Neural cell (in vitro differentiated cells): ENCODE results near the gene IL10. TPM values are rescaled to one million over a fixed set of nuclear protein-coding genes. Genes with fewer than 3 reads are reported as not detected.

Experiments used
- H2AFZ ChIP-seq: fragments of 200-600, 300-800 bp; sonication (generic), shearing (Covaris generic); 2 replicates; pipeline ENCODE4 v1.6.0; 2014; ENCODE audit warnings: low read depth, mild to moderate bottlenecking, antibody characterized with exemption, low read length, moderate library complexity
- H3F3A ChIP-seq: fragments of 200-600 bp; shearing (Covaris generic); 2 replicates; pipeline ENCODE4 v1.6.1; 2016; ENCODE audit warnings: mild to moderate bottlenecking, moderate library complexity, mixed read lengths, antibody characterized with exemption, low read length; ENCODE audit not compliant: insufficient read depth, poor library complexity, severe bottlenecking
- H3K27ac ChIP-seq: fragments of 200-600, 300-800 bp; sonication (generic), shearing (Covaris generic); 2 replicates; pipeline ENCODE4 v1.5.1; 2014; ENCODE audit warnings: mild to moderate bottlenecking, low read length, moderate library complexity
- H3K27me3 ChIP-seq: fragments of 300-800, 200-600 bp; sonication (generic), shearing (Covaris generic); 2 replicates; pipeline ENCODE4 v1.6.0; 2014; ENCODE audit warnings: mild to moderate bottlenecking, low read depth, low read length, moderate library complexity; ENCODE audit not compliant: insufficient read depth
- H3K36me3 ChIP-seq: fragments of 300-800, 200-600 bp; sonication (generic), shearing (Covaris generic); 2 replicates; pipeline ENCODE4 v1.5.1; 2014; ENCODE audit warnings: mild to moderate bottlenecking, antibody characterized with exemption, low read length, moderate library complexity; ENCODE audit not compliant: insufficient read depth
- H3K4me2 ChIP-seq: fragments of 300-800, 200-600 bp; sonication (generic), shearing (Covaris generic); 2 replicates; pipeline ENCODE4 v1.6.0; 2014; ENCODE audit warnings: mild to moderate bottlenecking, low read length
- H3K4me3 ChIP-seq: fragments of 300-800, 200-600 bp; sonication (generic), shearing (Covaris generic); 2 replicates; pipeline ENCODE4 v1.5.1; 2014; ENCODE audit warnings: mild to moderate bottlenecking, low read length, moderate library complexity
- H3K79me2 ChIP-seq: fragments of 200-600 bp; shearing (Covaris generic); replicated peaks from 2 replicates; pipeline ENCODE4 v1.6.0; 2014; ENCODE audit warnings: mild to moderate bottlenecking, low read length, moderate library complexity; ENCODE audit not compliant: insufficient read depth
- H3K9ac ChIP-seq: fragments of 300-800, 200-600 bp; sonication (generic), shearing (Covaris generic); 2 replicates; pipeline ENCODE4 v1.6.1; 2016; ENCODE audit warnings: mild to moderate bottlenecking, low read length, mixed read lengths
- H3K9me2 ChIP-seq: fragments of 200-600 bp; shearing (Covaris generic); 2 replicates; pipeline ENCODE4 v1.6.1; 2016; ENCODE audit warnings: mild to moderate bottlenecking, low read length, mixed read lengths; ENCODE audit not compliant: insufficient read depth
- H3K9me3 ChIP-seq: fragments of 200-600, 300-800 bp; sonication (generic), shearing (Covaris generic); 2 replicates; pipeline ENCODE4 v1.6.1; 2016; ENCODE audit warnings: mild to moderate bottlenecking, mixed run types, low read length, moderate library complexity, mixed read lengths
- H4K20me1 ChIP-seq: fragments of 200-600 bp; shearing (Covaris generic); 2 replicates; pipeline ENCODE4 v1.6.1; 2016; ENCODE audit warnings: mild to moderate bottlenecking, mixed run types; ENCODE audit not compliant: insufficient read depth
- EP300 ChIP-seq: fragments of 450-650 bp; conservative IDR thresholded peaks from 2 replicates; pipeline ENCODE4 v1.6.1; 2014; ENCODE audit warnings: antibody characterized with exemption, mild to moderate bottlenecking, moderate library complexity; ENCODE audit not compliant: poor library complexity, severe bottlenecking
- EZH2 ChIP-seq: fragments of 200-600, 300-800 bp; shearing (Covaris generic), sonication (generic); IDR thresholded peaks from 2 replicates; pipeline ENCODE4 v1.6.1; 2014; ENCODE audit warnings: antibody characterized with exemption, low read length, borderline replicate concordance, mild to moderate bottlenecking; ENCODE audit not compliant: insufficient read depth, poor library complexity, severe bottlenecking
- MXI1 ChIP-seq: fragments of 450-650 bp; conservative IDR thresholded peaks from 2 replicates; pipeline ENCODE4 v1.6.1; 2014; ENCODE audit warnings: antibody characterized with exemption, mild to moderate bottlenecking; ENCODE audit not compliant: poor library complexity, severe bottlenecking
- POLR2AphosphoS5 ChIP-seq: IDR thresholded peaks from 2 replicates; pipeline ENCODE4 v1.6.1; 2012
- RAD21 ChIP-seq: fragments of 450-650 bp; conservative IDR thresholded peaks from 2 replicates; pipeline ENCODE4 v1.6.1; 2014; ENCODE audit warnings: antibody characterized with exemption, mild to moderate bottlenecking, moderate library complexity
- SMC3 ChIP-seq: fragments of 450-650 bp; conservative IDR thresholded peaks from 2 replicates; pipeline ENCODE4 v1.6.1; 2014; ENCODE audit warnings: antibody characterized with exemption, mild to moderate bottlenecking, moderate library complexity; ENCODE audit not compliant: poor library complexity
- TAF1 ChIP-seq: IDR thresholded peaks from 2 replicates; pipeline ENCODE4 v1.6.1; 2012; ENCODE audit warnings: low read depth
- polyA plus RNA-seq: library from polyadenylated mRNA; depleted of rRNA; stranded (reverse); fragments of >200 nt; gene quantifications from 2 replicates; pipeline ENCODE4 v1.2.3, GENCODE V29; 2014
- TF ChIP-seq, protein P1 (sequence below): fragments of 450-650 bp; IDR thresholded peaks from 2 replicates; pipeline ENCODE4 v1.5.1; 2014; ENCODE audit warnings: antibody characterized with exemption, mild to moderate bottlenecking, moderate library complexity; ENCODE audit not compliant: poor library complexity, severe bottlenecking
- TF ChIP-seq, protein P2 (sequence below): IDR thresholded peaks from 2 replicates; pipeline ENCODE4 v1.6.1; 2012; ENCODE audit warnings: borderline replicate concordance

IL10 gene
- polyA plus RNA-seq, 1 donor from 2014 or later = not detected

- Histone ChIP-seq H3K27ac (no peak overlapping the region), H3K27me3 (no peaks in the 10 kb centered on the region), H3K9me2 (no peaks in the 10 kb centered on the region), H3K9ac (no peak overlapping the region), H3K79me2 (no peaks in the 10 kb centered on the region), H4K20me1 (no peaks in the 10 kb centered on the region), H2AFZ (no peak overlapping the region), H3K36me3 (no peaks in the 10 kb centered on the region), H3K4me2 (no peak overlapping the region), H3K4me3 (no peak overlapping the region), H3F3A (no peaks in the 10 kb centered on the region), H3K9me3 (no peaks in the 10 kb centered on the region)
- TF ChIP-seq RAD21 = no peak
- TF ChIP-seq EZH2 = no peak
These were observed 40.2 kb upstream of the IL10 start for GRCh38 chr1:206812471-206812870.

- H3K9me3 ChIP-seq = no peaks in the 10 kb centered on the region
- H3K4me3 ChIP-seq = no peak overlapping the region
- TF ChIP-seq, protein P1, sequence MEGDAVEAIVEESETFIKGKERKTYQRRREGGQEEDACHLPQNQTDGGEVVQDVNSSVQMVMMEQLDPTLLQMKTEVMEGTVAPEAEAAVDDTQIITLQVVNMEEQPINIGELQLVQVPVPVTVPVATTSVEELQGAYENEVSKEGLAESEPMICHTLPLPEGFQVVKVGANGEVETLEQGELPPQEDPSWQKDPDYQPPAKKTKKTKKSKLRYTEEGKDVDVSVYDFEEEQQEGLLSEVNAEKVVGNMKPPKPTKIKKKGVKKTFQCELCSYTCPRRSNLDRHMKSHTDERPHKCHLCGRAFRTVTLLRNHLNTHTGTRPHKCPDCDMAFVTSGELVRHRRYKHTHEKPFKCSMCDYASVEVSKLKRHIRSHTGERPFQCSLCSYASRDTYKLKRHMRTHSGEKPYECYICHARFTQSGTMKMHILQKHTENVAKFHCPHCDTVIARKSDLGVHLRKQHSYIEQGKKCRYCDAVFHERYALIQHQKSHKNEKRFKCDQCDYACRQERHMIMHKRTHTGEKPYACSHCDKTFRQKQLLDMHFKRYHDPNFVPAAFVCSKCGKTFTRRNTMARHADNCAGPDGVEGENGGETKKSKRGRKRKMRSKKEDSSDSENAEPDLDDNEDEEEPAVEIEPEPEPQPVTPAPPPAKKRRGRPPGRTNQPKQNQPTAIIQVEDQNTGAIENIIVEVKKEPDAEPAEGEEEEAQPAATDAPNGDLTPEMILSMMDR = peak; percentile 14
- TF ChIP-seq EZH2 = no peak
- H3K79me2 ChIP-seq = no peaks in the 10 kb centered on the region
- no peaks in the 10 kb centered on the region for H3K9me2 ChIP-seq
- no peaks in the 10 kb centered on the region for H3K36me3 ChIP-seq
- H4K20me1 ChIP-seq = no peaks in the 10 kb centered on the region
- no peaks in the 10 kb centered on the region for H3F3A ChIP-seq
- no peak overlapping the region for H3K9ac ChIP-seq
- H3K4me2 ChIP-seq = no peak overlapping the region
- H2AFZ ChIP-seq = no peak overlapping the region
- no peaks in the 10 kb centered on the region for H3K27me3 ChIP-seq
- no peak overlapping the region for H3K27ac ChIP-seq
These were observed 37.3 kb upstream of the IL10 start for GRCh38 chr1:206809504-206810084.

DNA sequence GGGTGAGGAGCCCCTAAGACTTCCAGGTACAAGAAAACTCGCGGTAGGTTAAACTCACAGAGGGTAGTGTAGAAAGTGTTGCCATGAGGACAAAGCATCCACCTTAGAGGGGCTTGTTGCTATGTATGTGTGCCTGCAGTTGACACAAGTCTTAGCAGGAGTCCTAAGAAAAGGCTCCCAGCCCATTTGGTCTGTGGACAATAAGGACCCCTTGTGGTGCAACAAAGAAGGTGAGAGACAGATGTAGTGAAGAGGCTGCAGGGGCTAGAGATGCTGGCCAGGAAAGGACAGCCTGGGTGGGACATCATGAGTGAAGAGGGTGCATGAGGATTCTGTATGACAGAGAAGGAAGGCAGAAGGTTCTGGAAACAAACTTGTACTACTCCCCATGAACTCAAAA, 36.3 kb upstream of the IL10 start:
- no peak overlapping the region for H3K9ac ChIP-seq
- H3K9me2 ChIP-seq = no peaks in the 10 kb centered on the region
- H3K36me3 ChIP-seq = no peaks in the 10 kb centered on the region
- H4K20me1 ChIP-seq = no peaks in the 10 kb centered on the region
- TF ChIP-seq EP300 (no peak), SMC3 (no peak), RAD21 (peak; percentile 15), TAF1 (no peak)
- H3K4me3 ChIP-seq = no peak overlapping the region
- no peaks in the 10 kb centered on the region for H3K79me2 ChIP-seq
- H3K27me3 ChIP-seq = no peaks in the 10 kb centered on the region
- no peak overlapping the region for H3K27ac ChIP-seq
- H2AFZ ChIP-seq = no peak overlapping the region
- H3K9me3 ChIP-seq = no peaks in the 10 kb centered on the region
- H3F3A ChIP-seq = no peaks in the 10 kb centered on the region
- H3K4me2 ChIP-seq = no peak overlapping the region

DNA sequence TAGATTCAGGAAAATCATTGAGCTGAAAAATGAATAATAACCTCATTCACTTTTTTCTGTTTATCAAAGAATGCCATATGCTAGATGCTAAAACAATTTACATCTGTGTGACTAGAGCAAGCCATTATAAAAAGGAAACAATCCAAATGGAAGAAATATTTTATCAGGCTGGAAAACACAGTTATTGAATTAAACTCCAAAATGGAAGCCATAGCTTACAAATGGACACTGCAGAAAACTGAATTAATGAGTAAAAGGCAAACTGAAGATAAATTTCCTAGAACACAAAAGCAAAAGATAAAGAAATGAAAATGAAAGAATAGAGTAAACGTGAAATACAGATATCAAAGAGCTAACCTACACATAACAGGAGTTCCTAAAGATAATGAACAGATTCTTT, 33.1 kb upstream of the IL10 start:
- no peaks in the 10 kb centered on the region for H3F3A ChIP-seq
- no peaks in the 10 kb centered on the region for H3K9me2 ChIP-seq
- no peaks in the 10 kb centered on the region for H3K36me3 ChIP-seq
- no peak overlapping the region for H2AFZ ChIP-seq
- no peak for TF ChIP-seq EZH2
- no peak for TF ChIP-seq EP300
- no peak for TF ChIP-seq SMC3
- no peak for TF ChIP-seq POLR2AphosphoS5
- TF ChIP-seq TAF1 = no peak
- TF ChIP-seq, protein P2, sequence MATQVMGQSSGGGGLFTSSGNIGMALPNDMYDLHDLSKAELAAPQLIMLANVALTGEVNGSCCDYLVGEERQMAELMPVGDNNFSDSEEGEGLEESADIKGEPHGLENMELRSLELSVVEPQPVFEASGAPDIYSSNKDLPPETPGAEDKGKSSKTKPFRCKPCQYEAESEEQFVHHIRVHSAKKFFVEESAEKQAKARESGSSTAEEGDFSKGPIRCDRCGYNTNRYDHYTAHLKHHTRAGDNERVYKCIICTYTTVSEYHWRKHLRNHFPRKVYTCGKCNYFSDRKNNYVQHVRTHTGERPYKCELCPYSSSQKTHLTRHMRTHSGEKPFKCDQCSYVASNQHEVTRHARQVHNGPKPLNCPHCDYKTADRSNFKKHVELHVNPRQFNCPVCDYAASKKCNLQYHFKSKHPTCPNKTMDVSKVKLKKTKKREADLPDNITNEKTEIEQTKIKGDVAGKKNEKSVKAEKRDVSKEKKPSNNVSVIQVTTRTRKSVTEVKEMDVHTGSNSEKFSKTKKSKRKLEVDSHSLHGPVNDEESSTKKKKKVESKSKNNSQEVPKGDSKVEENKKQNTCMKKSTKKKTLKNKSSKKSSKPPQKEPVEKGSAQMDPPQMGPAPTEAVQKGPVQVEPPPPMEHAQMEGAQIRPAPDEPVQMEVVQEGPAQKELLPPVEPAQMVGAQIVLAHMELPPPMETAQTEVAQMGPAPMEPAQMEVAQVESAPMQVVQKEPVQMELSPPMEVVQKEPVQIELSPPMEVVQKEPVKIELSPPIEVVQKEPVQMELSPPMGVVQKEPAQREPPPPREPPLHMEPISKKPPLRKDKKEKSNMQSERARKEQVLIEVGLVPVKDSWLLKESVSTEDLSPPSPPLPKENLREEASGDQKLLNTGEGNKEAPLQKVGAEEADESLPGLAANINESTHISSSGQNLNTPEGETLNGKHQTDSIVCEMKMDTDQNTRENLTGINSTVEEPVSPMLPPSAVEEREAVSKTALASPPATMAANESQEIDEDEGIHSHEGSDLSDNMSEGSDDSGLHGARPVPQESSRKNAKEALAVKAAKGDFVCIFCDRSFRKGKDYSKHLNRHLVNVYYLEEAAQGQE = no peak
- no peak for TF ChIP-seq RAD21
- TF ChIP-seq, protein P1 = no peak
- TF ChIP-seq MXI1 = no peak
- no peak overlapping the region for H3K27ac ChIP-seq
- H3K9me3 ChIP-seq = no peaks in the 10 kb centered on the region
- no peak overlapping the region for H3K4me3 ChIP-seq
- H4K20me1 ChIP-seq = no peaks in the 10 kb centered on the region
- no peak overlapping the region for H3K4me2 ChIP-seq
- H3K27me3 ChIP-seq = no peaks in the 10 kb centered on the region
- H3K9ac ChIP-seq = no peak overlapping the region
- H3K79me2 ChIP-seq = no peaks in the 10 kb centered on the region
